Activated CD4-positive, alpha-beta T cell treated with anti-CD3 and anti-CD28 coated beads, Interleukin-2, amount 10 ng/mL, durations not matched to agents 24 days and 14 days (primary cell): ENCODE results near the gene CMSS1. TPM values are rescaled to one million over a fixed set of nuclear protein-coding genes. Genes with fewer than 3 reads are reported as not detected.
"Not testable (repeated sequence)": the region's sequence is repeated elsewhere in the genome, so short reads cannot be mapped to it uniquely, and the experiment has no call there.

Experiments used
- DNase-seq: peaks from one replicate; pipeline ENCODE4 v3.0.0; 2022
- H3K27ac Mint-ChIP-seq: one replicate; pipeline ENCODE4 v1.8.0; 2022; ENCODE audit warnings: mild to moderate bottlenecking, mixed read lengths
- H3K27me3 Mint-ChIP-seq: one replicate; pipeline ENCODE4 v1.8.0; 2022; ENCODE audit warnings: mixed read lengths
- H3K36me3 Mint-ChIP-seq: one replicate; pipeline ENCODE4 v1.8.0; 2022; ENCODE audit warnings: low read depth, mild to moderate bottlenecking, mixed read lengths
- H3K4me1 Mint-ChIP-seq: one replicate; pipeline ENCODE4 v1.8.0; 2021; ENCODE audit warnings: mixed read lengths
- H3K4me3 Mint-ChIP-seq: one replicate; pipeline ENCODE4 v1.8.0; 2022; ENCODE audit warnings: mild to moderate bottlenecking, moderate library complexity, mixed read lengths
- H3K9me3 Mint-ChIP-seq: one replicate; pipeline ENCODE4 v1.8.0; 2021; ENCODE audit warnings: mixed read lengths
- intact Hi-C: fragments of 100-400 bp; cut with micrococcal nuclease; formaldehyde crosslinking; loops from one replicate; pipeline ENCODE4 v1.15.1; 2023
- total RNA-seq: library from RNA; stranded (reverse); gene quantifications from 2 replicates; pipeline ENCODE4 v1.2.3, GENCODE V29; 2022

CMSS1 gene
- total RNA-seq, 1 donor from 2014 or later = 126 TPM

- intact Hi-C loops = loop anchor here (1.0 kb wide), 1 partner anchor 22 kb away; no protein-coding TSS in a partner anchor
- no peak overlapping the region for H3K27ac Mint-ChIP-seq
- H3K36me3 Mint-ChIP-seq = peaks cover 2% of the 10 kb centered on the region
- no peak overlapping the region for H3K4me3 Mint-ChIP-seq
- H3K27me3 Mint-ChIP-seq = peaks cover 2% of the 10 kb centered on the region
- peaks cover 32% of the 10 kb centered on the region for H3K4me1 Mint-ChIP-seq
- no peak for DNase-seq
- no peaks in the 10 kb centered on the region for H3K9me3 Mint-ChIP-seq
Measured at GRCh38 chr3:100090669-100091005, 273.0 kb downstream of the CMSS1 start.

- Mint-ChIP-seq H3K36me3 (no peaks in the 10 kb centered on the region), H3K27me3 (no peaks in the 10 kb centered on the region)
- intact Hi-C loops = no loop called here
Measured at GRCh38 chr3:100093831-100094230, 276.2 kb downstream of the CMSS1 start.

GRCh38 chr3:100096286-100096685 lies 278.6 kb downstream of the CMSS1 start:
- intact Hi-C loops, H3K36me3 Mint-ChIP-seq, H3K4me3 Mint-ChIP-seq, H3K9me3 Mint-ChIP-seq, H3K27me3 Mint-ChIP-seq, DNase-seq: not testable (repeated sequence)
- Mint-ChIP-seq H3K27ac (peak overlapping the region; percentile 46), H3K4me1 (peaks cover 12% of the 10 kb centered on the region)

More at GRCh38 chr3:100093831-100094230, 276.2 kb downstream of the CMSS1 start:
- Mint-ChIP-seq H3K27ac (no peak overlapping the region), H3K4me3 (no peak overlapping the region), H3K4me1 (peaks cover 30% of the 10 kb centered on the region), H3K9me3 (no peaks in the 10 kb centered on the region)
- no peak for DNase-seq

- no peak for DNase-seq
Measured at GRCh38 chr3:100096866-100097265, 279.2 kb downstream of the CMSS1 start.

GRCh38 chr3:100097919-100098783 lies 280.5 kb downstream of the CMSS1 start:
- Mint-ChIP-seq H3K36me3 (peaks cover 7% of the 10 kb centered on the region), H3K27me3 (no peaks in the 10 kb centered on the region), H3K9me3 (peaks cover 14% of the 10 kb centered on the region), H3K4me3 (no peak overlapping the region), H3K4me1 (peaks cover 17% of the 10 kb centered on the region), H3K27ac (no peak overlapping the region)
- no peak for DNase-seq
- intact Hi-C loops = no loop called here

More at GRCh38 chr3:100096866-100097265, 279.2 kb downstream of the CMSS1 start:
- H3K36me3 Mint-ChIP-seq = peaks cover 5% of the 10 kb centered on the region
- peaks cover 7% of the 10 kb centered on the region for H3K9me3 Mint-ChIP-seq
- H3K4me3 Mint-ChIP-seq = no peak overlapping the region
- H3K27me3 Mint-ChIP-seq = no peaks in the 10 kb centered on the region
- H3K27ac Mint-ChIP-seq = no peak overlapping the region
- intact Hi-C loops = no loop called here
- H3K4me1 Mint-ChIP-seq = peaks cover 12% of the 10 kb centered on the region

GRCh38 chr3:100098784-100099070 lies 281.1 kb downstream of the CMSS1 start:
- Mint-ChIP-seq H3K4me1 (peaks cover 18% of the 10 kb centered on the region), H3K9me3 (peaks cover 15% of the 10 kb centered on the region), H3K4me3 (no peak overlapping the region), H3K36me3 (peaks cover 10% of the 10 kb centered on the region), H3K27me3 (no peaks in the 10 kb centered on the region), H3K27ac (no peak overlapping the region)
- no peak for DNase-seq
- intact Hi-C loops = no loop called here

GRCh38 chr3:100099621-100100020 lies 282.0 kb downstream of the CMSS1 start:
- Mint-ChIP-seq H3K4me1 (peaks cover 24% of the 10 kb centered on the region), H3K27ac (no peak overlapping the region), H3K36me3 (peaks cover 13% of the 10 kb centered on the region), H3K27me3 (no peaks in the 10 kb centered on the region), H3K4me3 (no peak overlapping the region), H3K9me3 (peaks cover 15% of the 10 kb centered on the region)
- DNase-seq = no peak
- intact Hi-C loops = no loop called here

GRCh38 chr3:100100425-100100824 lies 282.8 kb downstream of the CMSS1 start:
- Mint-ChIP-seq H3K27me3 (no peaks in the 10 kb centered on the region), H3K36me3 (peaks cover 16% of the 10 kb centered on the region), H3K27ac (no peak overlapping the region), H3K4me3 (no peak overlapping the region), H3K4me1 (peaks cover 32% of the 10 kb centered on the region), H3K9me3 (peaks cover 15% of the 10 kb centered on the region)
- DNase-seq = no peak
- intact Hi-C loops = no loop called here

- Mint-ChIP-seq H3K27ac (no peak overlapping the region), H3K27me3 (no peaks in the 10 kb centered on the region), H3K4me3 (no peak overlapping the region), H3K9me3 (peaks cover 15% of the 10 kb centered on the region), H3K36me3 (peaks cover 17% of the 10 kb centered on the region), H3K4me1 (peaks cover 41% of the 10 kb centered on the region)
- no peak for DNase-seq
- intact Hi-C loops = no loop called here
Measured at GRCh38 chr3:100102757-100103156, 285.1 kb downstream of the CMSS1 start.

- intact Hi-C loops = loop anchor here (2.0 kb wide), 1 partner anchor 15 kb away; no protein-coding TSS in a partner anchor
- H3K4me3 Mint-ChIP-seq = no peak overlapping the region
- H3K36me3 Mint-ChIP-seq = peaks cover 20% of the 10 kb centered on the region
- H3K4me1 Mint-ChIP-seq = peaks cover 42% of the 10 kb centered on the region
- peak overlapping the region; percentile 14 for H3K27ac Mint-ChIP-seq
- DNase-seq = no peak
- no peaks in the 10 kb centered on the region for H3K27me3 Mint-ChIP-seq
- peaks cover 15% of the 10 kb centered on the region for H3K9me3 Mint-ChIP-seq
Measured at GRCh38 chr3:100103558-100104441, 286.1 kb downstream of the CMSS1 start.

- no peak overlapping the region for H3K4me3 Mint-ChIP-seq
- no peaks in the 10 kb centered on the region for H3K27me3 Mint-ChIP-seq
- peaks cover 15% of the 10 kb centered on the region for H3K9me3 Mint-ChIP-seq
- DNase-seq = no peak
- H3K36me3 Mint-ChIP-seq = peaks cover 20% of the 10 kb centered on the region
- intact Hi-C loops = loop anchor here (2.0 kb wide), 1 partner anchor 16 kb away; no protein-coding TSS in a partner anchor
- H3K4me1 Mint-ChIP-seq = peaks cover 43% of the 10 kb centered on the region
- H3K27ac Mint-ChIP-seq = peak overlapping the region; percentile 14
Measured at GRCh38 chr3:100104442-100104798, 286.8 kb downstream of the CMSS1 start.

- H3K4me1 Mint-ChIP-seq = peaks cover 43% of the 10 kb centered on the region
- H3K4me3 Mint-ChIP-seq = no peak overlapping the region
- intact Hi-C loops = loop anchor here (2.0 kb wide), 1 partner anchor 16 kb away; no protein-coding TSS in a partner anchor
- H3K27ac Mint-ChIP-seq = peak overlapping the region; percentile 86
- peaks cover 15% of the 10 kb centered on the region for H3K9me3 Mint-ChIP-seq
- peaks cover 20% of the 10 kb centered on the region for H3K36me3 Mint-ChIP-seq
- no peak for DNase-seq
- H3K27me3 Mint-ChIP-seq = no peaks in the 10 kb centered on the region
Measured at GRCh38 chr3:100104817-100105413, 287.3 kb downstream of the CMSS1 start.

GRCh38 chr3:100105501-100105900 lies 287.8 kb downstream of the CMSS1 start:
- intact Hi-C loops = loop anchor here (2.0 kb wide), 1 partner anchor 17 kb away; no protein-coding TSS in a partner anchor
- H3K4me3 Mint-ChIP-seq = no peak overlapping the region
- H3K9me3 Mint-ChIP-seq = peaks cover 15% of the 10 kb centered on the region
- H3K27ac Mint-ChIP-seq = peak overlapping the region; percentile 86
- H3K27me3 Mint-ChIP-seq = no peaks in the 10 kb centered on the region
- H3K36me3 Mint-ChIP-seq = peaks cover 20% of the 10 kb centered on the region
- DNase-seq = no peak
- H3K4me1 Mint-ChIP-seq = peaks cover 43% of the 10 kb centered on the region
